Osteocyte (in vitro differentiated cells): Measurements from ENCODE around the gene AEN. TPM values are rescaled to one million over a fixed set of nuclear protein-coding genes. Genes with fewer than 3 reads are reported as not detected.
"Not testable (repeated sequence)": the region's sequence is repeated elsewhere in the genome, so short reads cannot be mapped to it uniquely, and the experiment has no call there.

Experiments used
- DNase-seq: peaks from one replicate; pipeline ENCODE4 v3.0.0; 2021; ENCODE audit warnings: mixed read lengths; ENCODE audit not compliant: unreplicated experiment; ENCODE audit errors: extremely low spot score
- H3K27ac Mint-ChIP-seq: one replicate; pipeline ENCODE4 v1.8.0; 2021; ENCODE audit warnings: mild to moderate bottlenecking, mixed read lengths; ENCODE audit not compliant: unreplicated experiment
- H3K27me3 Mint-ChIP-seq: one replicate; pipeline ENCODE4 v1.8.0; 2021; ENCODE audit warnings: mixed read lengths; ENCODE audit not compliant: unreplicated experiment
- H3K36me3 Mint-ChIP-seq: one replicate; pipeline ENCODE4 v1.8.0; 2021; ENCODE audit warnings: mixed read lengths; ENCODE audit not compliant: unreplicated experiment
- H3K4me1 Mint-ChIP-seq: one replicate; pipeline ENCODE4 v1.8.0; 2021; ENCODE audit warnings: mixed read lengths; ENCODE audit not compliant: unreplicated experiment
- H3K4me3 Mint-ChIP-seq: one replicate; pipeline ENCODE4 v1.8.0; 2021; ENCODE audit warnings: mild to moderate bottlenecking, moderate library complexity, mixed read lengths; ENCODE audit not compliant: unreplicated experiment
- H3K9me3 Mint-ChIP-seq: one replicate; pipeline ENCODE4 v1.8.0; 2021; ENCODE audit warnings: mixed read lengths; ENCODE audit not compliant: unreplicated experiment
- total RNA-seq: library from RNA; stranded (reverse); gene quantifications from 2 replicates; pipeline ENCODE4 v1.2.1, GENCODE V29; 2021
- TF ChIP-seq, protein P1 (sequence below): fragments of 200-600 bp; sonication (generic); IDR thresholded peaks from 2 replicates; pipeline ENCODE4 v1.5.0; 2021; ENCODE audit warnings: antibody characterized with exemption, mild to moderate bottlenecking, moderate library complexity

The AEN gene
- total RNA-seq, 1 donor from 2014 or later: 25.1 TPM

DNA sequence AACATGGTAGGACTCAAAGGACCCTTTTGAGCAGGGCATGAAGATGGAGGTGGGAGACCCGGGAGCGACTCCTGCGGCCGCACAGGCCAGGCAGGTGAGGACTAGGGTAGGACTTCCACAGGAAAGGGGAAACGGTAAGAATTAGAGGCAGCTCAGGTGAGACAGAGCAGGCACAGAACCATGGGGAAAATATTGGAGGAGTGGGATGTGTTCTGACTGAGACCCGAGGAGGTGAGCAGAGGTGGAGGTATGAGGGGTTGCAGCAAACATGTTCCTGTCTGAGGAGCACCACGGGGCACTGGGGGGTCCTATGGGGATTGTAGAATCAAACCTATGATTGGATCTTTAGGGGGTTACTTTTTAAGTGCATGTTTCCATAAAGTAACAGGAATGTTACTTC lies 16.3 kb downstream of the AEN start:
- TF ChIP-seq, protein P1, sequence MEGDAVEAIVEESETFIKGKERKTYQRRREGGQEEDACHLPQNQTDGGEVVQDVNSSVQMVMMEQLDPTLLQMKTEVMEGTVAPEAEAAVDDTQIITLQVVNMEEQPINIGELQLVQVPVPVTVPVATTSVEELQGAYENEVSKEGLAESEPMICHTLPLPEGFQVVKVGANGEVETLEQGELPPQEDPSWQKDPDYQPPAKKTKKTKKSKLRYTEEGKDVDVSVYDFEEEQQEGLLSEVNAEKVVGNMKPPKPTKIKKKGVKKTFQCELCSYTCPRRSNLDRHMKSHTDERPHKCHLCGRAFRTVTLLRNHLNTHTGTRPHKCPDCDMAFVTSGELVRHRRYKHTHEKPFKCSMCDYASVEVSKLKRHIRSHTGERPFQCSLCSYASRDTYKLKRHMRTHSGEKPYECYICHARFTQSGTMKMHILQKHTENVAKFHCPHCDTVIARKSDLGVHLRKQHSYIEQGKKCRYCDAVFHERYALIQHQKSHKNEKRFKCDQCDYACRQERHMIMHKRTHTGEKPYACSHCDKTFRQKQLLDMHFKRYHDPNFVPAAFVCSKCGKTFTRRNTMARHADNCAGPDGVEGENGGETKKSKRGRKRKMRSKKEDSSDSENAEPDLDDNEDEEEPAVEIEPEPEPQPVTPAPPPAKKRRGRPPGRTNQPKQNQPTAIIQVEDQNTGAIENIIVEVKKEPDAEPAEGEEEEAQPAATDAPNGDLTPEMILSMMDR: no peak
- Mint-ChIP-seq H3K27ac (peak overlapping the region; percentile 97), H3K27me3 (no peaks in the 10 kb centered on the region), H3K9me3 (no peaks in the 10 kb centered on the region), H3K4me1 (peaks cover 40% of the 10 kb centered on the region), H3K4me3 (no peak overlapping the region), H3K36me3 (peaks cover 5% of the 10 kb centered on the region)
- DNase-seq: no peak

DNA sequence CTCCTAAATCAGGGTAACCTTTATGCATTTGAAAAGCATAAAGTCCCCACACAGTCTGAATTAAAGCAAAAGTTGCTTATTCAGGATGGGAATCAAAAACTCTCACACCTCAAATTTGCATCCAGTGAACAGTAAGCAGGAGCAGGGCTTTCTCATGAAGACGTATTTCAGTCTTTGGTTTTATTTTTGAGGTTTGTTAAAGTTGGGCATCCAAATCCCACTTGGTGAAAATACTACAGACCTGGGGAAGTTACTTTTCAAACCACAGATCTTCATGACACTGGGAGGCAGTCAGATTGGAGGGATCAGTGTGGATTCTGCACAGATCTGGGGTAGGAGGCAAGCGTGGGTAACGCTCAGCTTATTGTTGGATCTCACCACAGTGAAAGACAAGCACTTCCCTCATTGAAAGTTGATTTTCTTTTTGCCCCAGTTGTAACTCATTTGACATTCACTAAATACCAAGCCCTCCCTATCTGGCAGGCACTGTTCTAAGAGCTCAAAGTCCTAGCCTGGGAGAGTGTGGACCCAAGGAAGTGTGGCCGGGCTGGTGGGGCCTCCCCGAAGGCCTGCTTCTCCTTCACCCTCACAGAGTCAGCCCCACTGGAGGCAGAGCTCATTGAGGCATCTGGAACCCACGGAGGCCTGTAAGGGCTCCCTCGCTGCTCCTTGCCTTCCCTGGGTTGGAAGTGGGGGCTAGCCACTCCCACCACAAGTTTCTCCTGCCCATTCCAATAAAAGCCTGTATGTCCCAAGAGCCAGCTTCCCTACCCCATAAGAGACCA lies 16.9 kb downstream of the AEN start:
- Mint-ChIP-seq H3K4me1 (peaks cover 40% of the 10 kb centered on the region), H3K4me3 (peak overlapping the region; percentile 81), H3K27ac (peak overlapping the region; percentile 97), H3K27me3 (no peaks in the 10 kb centered on the region), H3K9me3 (no peaks in the 10 kb centered on the region), H3K36me3 (peaks cover 5% of the 10 kb centered on the region)
- no peak for DNase-seq
- TF ChIP-seq, protein P1: no peak

DNA sequence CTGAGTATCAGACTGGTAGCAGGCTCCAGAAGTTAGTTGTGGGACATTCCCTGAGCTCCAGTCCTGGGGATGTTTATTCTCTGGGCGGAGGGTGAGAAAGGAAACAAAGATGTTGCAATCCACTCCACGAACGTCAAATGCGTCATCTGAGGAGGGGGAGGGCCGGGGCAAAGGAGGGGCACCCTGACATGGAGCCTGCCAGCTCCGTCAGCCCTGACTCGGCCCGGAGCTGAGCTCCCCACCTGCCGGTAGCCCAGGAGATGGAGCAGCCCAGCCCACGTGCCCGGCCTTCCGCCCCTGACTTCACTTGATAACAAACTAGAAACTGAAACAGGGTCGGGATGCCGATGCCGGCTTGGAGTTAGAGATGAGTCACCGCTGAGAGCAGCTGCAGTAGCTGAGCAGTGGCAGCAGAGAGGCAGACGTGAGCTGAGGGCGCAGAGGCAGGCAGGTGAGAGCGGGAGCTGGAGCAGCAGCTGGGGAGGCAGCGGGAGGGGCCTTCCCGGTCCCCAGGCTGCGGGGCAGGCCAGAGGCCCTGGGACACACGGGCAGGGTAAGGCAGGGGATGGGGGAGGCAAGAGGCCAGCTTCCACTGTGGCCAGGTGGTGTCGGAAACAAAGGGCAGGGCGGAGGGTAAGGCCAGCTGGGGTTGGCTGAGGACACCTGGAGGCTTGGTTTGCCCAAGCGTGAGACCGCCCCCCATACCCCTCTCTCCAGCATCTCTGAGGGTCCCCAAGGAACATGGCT lies 17.7 kb downstream of the AEN start, which contains the start of gene ISG20:
Gene ISG20 (plus strand): TSS at position 391 of the 747 bp plus-strand sequence. CDS start 351 bp downstream, at position 742.
- H3K4me3 Mint-ChIP-seq: peak within 1 kb of the TSS; percentile 81
- H3K27me3 Mint-ChIP-seq: no peaks in the 10 kb centered on the region
- H3K9me3 Mint-ChIP-seq: no peaks in the 10 kb centered on the region
- TF ChIP-seq, protein P1: peak; percentile 55
- no peaks in the 10 kb centered on the region for H3K36me3 Mint-ChIP-seq
- H3K4me1 Mint-ChIP-seq: peaks cover 40% of the 10 kb centered on the region
- peak; percentile 95 for DNase-seq
- peak within 1 kb of the TSS; percentile 97 for H3K27ac Mint-ChIP-seq

DNA sequence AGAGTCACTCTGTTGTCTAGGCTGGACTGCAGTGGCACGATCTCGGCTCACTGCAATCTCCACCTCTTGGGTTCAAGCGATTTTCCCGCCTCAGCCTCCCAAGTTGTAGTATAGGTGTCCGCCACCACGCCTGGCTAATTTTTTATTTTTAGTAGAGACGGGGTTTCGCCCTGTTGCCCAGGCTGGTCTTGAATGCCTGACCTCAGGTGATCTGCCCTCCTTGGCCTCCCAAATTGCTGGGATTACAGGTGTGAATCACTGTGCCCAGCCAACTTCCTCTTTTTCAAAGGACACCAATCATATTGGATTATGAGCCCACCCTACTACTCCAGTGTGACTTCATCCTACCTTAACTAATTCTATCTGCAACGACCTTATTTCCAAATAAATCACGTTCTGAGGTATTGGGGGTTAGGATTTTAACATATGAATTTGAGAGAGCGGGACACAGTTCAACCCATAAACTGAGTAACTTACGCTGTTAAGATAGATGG lies 20.9 kb downstream of the AEN start:
- no peaks in the 10 kb centered on the region for H3K36me3 Mint-ChIP-seq
- no peaks in the 10 kb centered on the region for H3K9me3 Mint-ChIP-seq
- TF ChIP-seq, protein P1: no peak
- H3K27ac Mint-ChIP-seq: no peak overlapping the region
- DNase-seq: no peak
- H3K4me1 Mint-ChIP-seq: peaks cover 33% of the 10 kb centered on the region
- H3K4me3 Mint-ChIP-seq: no peak overlapping the region
- no peaks in the 10 kb centered on the region for H3K27me3 Mint-ChIP-seq

DNA sequence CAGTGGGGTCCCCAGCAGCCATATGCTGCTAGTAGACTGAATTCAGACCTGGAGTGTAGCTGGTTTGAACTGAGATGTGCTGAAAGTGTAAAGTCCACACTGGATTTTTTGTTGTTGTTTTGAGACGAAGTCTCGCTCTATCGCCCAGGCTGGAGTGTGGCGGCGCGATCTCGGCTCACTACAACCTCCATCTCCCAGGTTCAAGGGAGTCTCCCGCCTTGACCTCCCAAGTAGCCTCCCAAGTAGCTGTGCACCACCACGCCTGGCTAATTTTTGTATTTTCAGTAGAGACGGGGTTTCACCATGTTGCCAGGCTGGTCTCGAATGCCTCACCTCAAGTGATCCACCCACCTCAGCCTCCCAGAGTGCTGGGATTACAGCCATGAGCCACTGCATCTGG lies 21.4 kb downstream of the AEN start:
- H3K4me1 Mint-ChIP-seq: peaks cover 29% of the 10 kb centered on the region
- H3K27me3 Mint-ChIP-seq, H3K4me3 Mint-ChIP-seq, H3K9me3 Mint-ChIP-seq, H3K27ac Mint-ChIP-seq, H3K36me3 Mint-ChIP-seq, DNase-seq: not testable (repeated sequence)
